NCI-H1436 (cell line): ENCODE results near the gene CRB1.

Experiments used
- DNase-seq: peaks from one replicate; lab custom pipeline; 2025; lab: John Stamatoyannopoulos, UW

Gene CRB1

DNA sequence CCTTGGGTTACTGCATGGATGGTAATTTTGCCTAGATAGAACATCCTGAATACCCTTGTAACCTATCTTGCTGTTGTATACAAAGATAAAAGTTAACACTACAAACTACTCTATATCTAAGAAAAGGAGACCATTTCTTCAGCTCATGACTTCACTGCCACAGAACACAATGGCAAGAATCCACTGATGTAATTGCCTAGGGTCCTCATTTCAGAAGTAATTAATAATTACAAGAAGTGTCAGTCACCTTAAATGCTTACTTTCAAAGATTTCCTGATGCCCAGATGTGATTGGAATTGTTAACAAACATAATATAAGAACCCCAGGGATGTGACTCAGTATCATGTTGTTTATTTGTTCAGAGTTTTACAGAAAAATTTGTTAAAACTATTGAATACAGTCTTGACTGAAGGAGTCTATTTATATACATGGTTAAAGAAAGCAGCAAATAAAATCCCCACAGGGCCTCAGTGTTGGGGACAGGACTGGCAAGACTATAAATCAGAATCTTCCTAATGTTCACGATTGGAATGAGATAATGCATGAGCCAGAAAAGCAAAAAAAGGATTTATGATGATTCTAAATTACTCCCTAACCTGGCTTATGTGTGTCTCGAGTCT is 83.9 kb downstream of the CRB1 start:
- DNase-seq: no peak

DNA sequence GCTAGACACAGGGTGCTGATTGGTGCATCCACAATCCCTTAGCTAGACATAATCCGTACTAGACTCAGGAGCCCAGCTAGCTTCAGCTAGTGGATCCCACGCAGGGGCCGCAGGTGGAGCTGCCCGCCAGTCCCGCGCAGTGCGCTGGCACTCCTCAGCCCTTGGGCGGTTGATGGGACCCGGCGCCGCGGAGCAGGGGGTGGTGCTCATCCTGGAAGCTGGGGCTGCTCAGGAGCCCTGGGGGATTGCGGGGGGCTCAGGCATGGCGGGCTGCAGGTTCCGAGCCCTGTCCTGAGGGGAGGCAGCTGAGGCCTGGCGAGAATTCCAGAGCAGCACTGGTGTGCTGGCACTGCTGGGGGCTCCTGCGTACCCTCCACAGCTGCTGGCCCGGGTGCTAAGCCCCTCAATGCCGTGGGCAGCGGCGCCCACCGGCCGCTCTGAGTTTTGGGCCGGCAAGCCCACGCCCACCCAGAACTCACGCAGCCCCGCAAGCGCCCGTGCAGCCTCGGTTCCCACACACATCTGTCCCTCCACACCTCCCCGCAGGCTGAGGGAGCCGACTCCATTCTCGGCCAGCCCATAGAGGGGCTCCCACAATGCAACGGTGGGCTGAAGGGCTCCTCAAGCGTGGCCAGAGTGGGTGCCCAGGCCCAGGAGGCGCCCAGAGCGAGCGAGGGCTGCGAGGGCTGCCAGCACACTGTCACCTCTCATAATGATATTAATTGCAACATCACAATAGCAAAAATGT is 87.4 kb downstream of the CRB1 start:
- DNase-seq: no peak

DNA sequence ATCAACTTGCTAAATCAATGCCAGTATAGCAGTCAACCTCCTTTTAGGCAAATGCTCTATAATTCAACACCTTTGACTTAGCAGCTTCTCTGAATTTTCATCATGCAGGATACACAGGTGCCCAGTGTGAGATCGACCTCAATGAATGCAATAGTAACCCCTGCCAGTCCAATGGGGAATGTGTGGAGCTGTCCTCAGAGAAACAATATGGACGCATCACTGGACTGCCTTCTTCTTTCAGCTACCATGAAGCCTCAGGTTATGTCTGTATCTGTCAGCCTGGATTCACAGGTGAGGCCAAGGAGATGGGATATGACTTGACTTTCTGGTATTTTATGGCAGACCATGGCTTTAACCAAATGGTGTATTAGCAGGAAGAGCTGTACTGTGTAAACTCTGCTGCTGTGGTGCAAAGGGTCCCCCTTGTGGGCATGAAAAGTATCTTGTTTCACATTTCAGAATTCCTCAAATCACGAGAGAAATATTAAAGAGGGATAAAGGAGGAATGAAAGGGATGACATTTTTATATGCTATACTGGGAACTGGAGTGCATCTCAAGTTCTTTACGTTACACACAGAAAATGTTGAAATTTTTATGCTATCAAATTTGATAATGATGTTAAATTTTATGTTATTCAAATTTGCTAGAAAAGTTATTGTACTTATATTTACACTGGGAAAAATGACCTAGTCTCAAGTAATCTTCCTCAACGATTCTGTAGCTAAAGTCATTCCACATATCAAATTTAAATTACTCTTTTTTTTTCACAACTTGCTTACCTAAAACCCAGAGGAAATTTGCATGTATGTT is 88.9 kb downstream of the CRB1 start:
- peak; percentile 48 for DNase-seq

DNA sequence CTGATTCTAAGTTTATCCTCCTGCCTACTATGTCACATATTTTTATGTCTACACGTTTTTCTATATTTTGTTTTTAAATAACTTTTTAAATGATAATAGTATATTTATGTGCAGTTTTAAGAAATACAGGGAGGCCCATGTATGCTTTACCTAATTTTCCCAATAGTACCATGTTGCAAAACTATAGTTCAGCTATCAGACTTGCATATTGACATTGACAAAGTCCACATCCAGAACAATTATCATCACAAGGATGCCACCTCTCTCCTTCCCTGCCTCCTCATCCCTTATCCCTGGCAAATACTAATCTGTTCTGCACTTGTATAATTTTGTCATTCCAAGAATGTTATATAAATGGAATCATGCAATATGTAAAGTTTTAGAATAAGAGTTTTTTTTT is 90.9 kb downstream of the CRB1 start:
- DNase-seq: no peak

DNA sequence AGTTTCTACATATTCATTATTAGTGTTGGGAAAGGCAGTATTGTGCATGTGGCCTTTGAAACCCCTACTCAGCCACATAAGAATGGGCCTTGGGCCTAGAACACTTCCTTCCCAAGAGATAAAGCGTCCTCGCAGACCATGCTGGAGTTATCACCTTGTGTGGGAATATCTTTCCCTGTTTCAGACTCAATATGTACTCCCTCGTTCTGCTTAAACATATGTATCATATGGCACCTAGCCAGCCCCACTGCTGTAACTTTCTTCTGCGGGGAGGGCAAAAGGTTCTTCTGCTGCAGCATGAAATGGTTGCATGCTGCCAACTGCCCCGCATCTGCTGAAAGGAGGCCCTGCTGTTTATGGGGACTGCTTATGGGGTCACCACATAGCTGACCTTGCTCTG is 92.0 kb downstream of the CRB1 start:
- no peak for DNase-seq

GRCh38 chr1:197362871-197363270 is 94.8 kb downstream of the CRB1 start:
- DNase-seq: no peak

- DNase-seq: no peak
Observed at GRCh38 chr1:197363855-197364254, 95.8 kb downstream of the CRB1 start.

DNA sequence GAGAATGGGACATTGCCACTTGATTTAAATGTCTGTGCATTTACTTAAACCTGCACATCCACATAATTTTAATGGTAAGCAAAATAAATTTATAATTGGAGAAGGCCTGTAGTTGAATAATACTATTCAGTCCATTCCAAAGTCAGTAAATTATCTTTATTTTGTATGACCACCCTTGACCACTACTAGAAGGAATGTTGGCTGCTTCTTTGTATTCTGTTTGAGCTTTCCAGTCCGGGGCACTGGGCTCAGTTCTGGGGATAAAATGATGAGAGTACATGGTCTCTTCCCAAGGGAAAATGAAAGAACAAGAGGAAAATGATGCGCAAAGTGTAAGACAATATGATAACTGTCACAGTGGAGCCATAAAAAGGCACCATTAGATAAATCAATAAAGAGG is 98.9 kb downstream of the CRB1 start:
- no peak for DNase-seq

- DNase-seq: no peak
Observed at GRCh38 chr1:197367627-197368026, 99.6 kb downstream of the CRB1 start.

DNA sequence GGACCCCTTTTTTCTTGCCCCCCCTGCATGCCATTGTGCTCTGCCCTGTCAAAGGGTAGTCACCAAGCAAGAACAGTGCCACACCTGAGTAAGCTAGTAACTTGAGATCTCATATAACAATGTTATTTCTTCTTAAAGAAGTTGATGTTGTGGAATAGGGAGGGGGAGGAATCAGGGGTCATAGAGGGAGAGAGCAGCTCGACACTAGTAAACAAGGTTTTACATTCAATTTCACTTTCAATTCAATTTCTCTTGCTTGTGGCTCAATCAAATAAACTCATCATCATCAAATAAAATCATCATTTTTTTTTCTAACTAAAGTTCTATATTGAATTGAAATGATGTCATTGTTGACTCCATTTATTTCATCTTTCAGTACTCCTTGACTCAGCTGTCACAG is 106.4 kb downstream of the CRB1 start:
- no peak for DNase-seq

GRCh38 chr1:197384471-197384870 is 116.4 kb downstream of the CRB1 start:
- peak; percentile 57 for DNase-seq

DNA sequence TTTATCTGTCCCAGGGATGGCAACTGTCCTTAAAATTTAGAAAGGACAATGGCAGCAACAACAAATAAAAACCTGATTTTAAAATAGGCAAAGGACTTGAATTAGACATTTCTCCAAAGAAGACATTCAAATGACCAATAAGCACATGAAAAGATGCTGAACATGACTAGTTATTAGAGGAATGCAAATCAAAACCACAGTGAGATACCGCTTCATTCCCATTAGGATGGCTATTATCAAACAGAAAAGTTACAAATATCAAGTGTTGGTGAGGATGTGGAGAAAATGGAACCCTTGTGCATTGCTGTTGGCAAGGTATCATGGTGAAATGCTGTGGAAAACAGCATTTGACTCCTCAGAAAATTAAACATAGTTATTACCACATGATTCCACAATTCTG is 120.7 kb downstream of the CRB1 start:
- DNase-seq: no peak

GRCh38 chr1:197390856-197391255 is 122.8 kb downstream of the CRB1 start:
- DNase-seq: no peak

DNA sequence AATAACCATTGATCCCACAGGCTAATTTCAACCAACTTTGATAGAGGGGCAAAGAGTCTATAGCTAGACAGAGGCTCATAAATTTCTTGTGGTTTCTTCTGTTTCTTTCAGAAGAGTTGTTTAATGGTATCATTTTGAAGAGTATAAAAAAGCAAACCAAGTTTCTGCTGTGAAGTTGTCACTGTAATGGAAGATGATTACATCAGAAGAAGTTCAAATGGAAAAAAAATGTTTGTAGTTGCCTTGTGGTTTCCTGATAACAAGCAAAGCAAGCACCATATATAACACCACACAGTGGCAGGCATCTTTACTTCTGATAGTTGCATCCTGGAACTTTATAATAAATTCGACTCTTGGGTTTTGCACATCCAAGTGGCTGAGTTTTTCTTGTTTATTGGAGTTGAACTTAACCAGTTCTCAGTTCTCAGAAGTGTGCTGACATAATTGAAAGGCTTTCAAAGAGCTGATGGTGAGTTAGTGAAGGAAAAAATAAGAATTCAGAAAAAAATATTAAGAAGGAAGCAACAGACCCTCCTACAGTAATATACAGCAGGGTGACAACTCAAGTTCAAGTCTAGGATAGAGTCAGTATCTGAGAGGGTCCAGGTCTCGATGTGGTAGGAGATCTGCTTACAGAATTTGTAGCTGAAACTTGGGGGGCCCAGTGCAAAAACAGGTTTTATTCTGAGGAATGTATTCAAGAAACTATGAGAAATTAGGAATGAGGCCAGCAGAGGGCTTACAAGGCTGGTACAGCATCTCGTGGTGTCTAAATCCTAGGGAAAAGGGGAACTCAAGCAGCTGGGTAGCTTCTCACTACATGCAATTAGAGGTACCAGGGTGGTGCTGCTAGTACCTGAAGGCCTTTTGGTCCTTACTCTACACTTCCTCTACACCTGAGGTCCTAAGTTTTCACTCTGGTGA is 123.5 kb downstream of the CRB1 start:
- no peak for DNase-seq

DNA sequence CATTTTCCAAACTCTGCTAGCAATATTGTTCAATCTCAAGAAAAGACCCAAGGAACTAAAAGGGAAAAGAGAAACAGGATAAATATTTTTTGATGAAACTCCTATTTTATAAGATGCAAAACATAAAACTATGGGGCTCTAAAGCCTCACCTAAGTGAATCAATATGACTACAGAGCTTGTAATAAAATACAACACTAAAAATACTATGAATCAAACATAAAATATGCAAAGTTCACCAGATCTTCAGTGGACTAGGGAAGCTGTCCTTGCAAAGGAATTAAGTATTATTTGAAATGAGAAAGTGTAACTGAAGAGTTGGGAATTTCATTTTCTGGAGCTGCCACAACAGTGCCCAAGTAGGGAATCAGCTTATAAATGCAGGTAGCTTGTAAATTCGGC is 124.5 kb downstream of the CRB1 start:
- no peak for DNase-seq

DNA sequence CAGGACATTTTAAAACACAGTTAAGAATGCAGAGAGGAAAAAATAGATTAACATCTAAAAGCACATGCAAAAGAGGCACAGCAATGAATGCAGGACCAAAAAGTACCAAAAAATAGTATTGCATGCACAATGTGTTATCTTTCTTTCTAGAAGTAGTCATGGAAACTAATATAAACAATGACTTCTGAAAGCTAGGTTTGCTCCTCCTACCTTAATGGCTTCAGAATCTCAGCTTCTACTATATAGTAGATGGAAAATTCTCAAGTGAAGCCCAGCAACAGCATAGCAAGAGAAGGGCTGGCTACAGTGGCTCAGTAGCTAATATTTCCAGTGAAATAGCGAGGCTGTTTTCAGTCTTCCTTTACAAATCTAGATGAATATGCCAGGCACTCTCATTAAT is 125.1 kb downstream of the CRB1 start:
- DNase-seq: no peak

- no peak for DNase-seq
Observed at GRCh38 chr1:197393772-197394171, 125.7 kb downstream of the CRB1 start.

DNA sequence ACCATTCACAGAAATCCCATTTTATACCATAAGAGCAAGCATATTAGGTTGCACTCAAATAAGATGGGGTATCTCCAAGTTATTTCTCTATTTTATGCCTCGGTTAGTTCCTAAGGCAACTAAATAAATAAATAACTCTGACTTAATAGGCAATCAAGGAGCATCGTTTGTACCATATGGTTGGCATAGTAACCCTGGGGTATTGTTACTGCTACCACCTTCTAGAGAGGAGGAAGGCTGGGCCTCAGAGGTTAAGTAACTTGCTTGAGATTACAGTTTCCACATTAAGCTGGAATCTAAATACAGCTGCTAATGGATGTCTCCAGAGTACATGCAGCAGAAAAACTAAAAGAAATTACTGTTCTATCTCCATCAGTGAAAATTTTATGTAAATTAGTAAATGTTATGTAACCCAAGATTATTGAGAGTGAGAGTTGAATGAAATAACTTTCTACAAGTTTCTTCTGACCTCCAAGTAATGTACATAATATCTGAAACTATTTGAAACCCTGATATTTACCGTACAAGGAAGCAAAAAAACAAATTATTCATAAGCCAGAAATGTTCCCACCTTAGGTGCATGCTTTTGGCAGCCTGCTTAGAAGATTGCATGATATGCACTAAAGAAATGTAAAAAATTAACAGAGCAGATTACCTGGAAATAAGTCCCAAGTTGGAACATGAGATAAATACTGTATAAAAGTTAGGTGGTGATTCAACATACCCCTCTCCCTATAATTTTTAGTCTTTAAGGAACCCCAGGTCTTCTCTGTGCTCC is 127.0 kb downstream of the CRB1 start:
- peak; percentile 47 for DNase-seq

GRCh38 chr1:197397895-197398294 is 129.8 kb downstream of the CRB1 start:
- DNase-seq: no peak

- peak; percentile 27 for DNase-seq
Observed at GRCh38 chr1:197399755-197400521, 131.9 kb downstream of the CRB1 start.
